Keratinocyte (primary cell): ENCODE data around the gene NKX2-2. TPM values are rescaled to one million over a fixed set of nuclear protein-coding genes. Genes with fewer than 3 reads are reported as not detected.

Experiments used
- DNase-seq: peaks from one replicate; pipeline ENCODE4 v3.0.0-alpha.2; 2011; ENCODE audit warnings: low read depth, missing footprints, low spot score
- FAIRE-seq: peaks from 2 replicates; lab custom pipeline; 2011; peaks lifted over from hg19 to GRCh38; lab: Jason Lieb, UNC
- H2AFZ ChIP-seq: 2 replicates; pipeline ENCODE4 v1.6.0; 2012; ENCODE audit warnings: low read length, control low read depth, inconsistent platforms; ENCODE audit not compliant: control insufficient read depth
- H3K27ac ChIP-seq: 2 replicates; pipeline ENCODE4 v1.5.1; 2011; ENCODE audit warnings: low read length; ENCODE audit not compliant: control insufficient read depth, insufficient read depth
- H3K27me3 ChIP-seq: 3 replicates; pipeline ENCODE4 v1.6.0; 2011; ENCODE audit warnings: low read length; ENCODE audit not compliant: control insufficient read depth, insufficient read depth; ENCODE audit errors: extremely low read depth
- H3K36me3 ChIP-seq, 2 experiments: 2 replicates in 1 of 2; 3 replicates in 1 of 2; pipeline ENCODE4 v1.5.1; 2011; ENCODE audit warnings: low read length in 2 of 2, mild to moderate bottlenecking in 1 of 2; ENCODE audit not compliant: control insufficient read depth in 2 of 2, insufficient read depth in 2 of 2; ENCODE audit errors: extremely low read depth in 1 of 2
- H3K4me1 ChIP-seq: 3 replicates; pipeline ENCODE4 v1.5.1; 2011; ENCODE audit warnings: low read length; ENCODE audit not compliant: control insufficient read depth, insufficient read depth; ENCODE audit errors: extremely low read depth
- H3K4me2 ChIP-seq: 3 replicates; pipeline ENCODE4 v1.6.0; 2011; ENCODE audit warnings: low read depth, low read length; ENCODE audit not compliant: control insufficient read depth, insufficient read depth; ENCODE audit errors: extremely low read depth
- H3K4me3 ChIP-seq, 3 experiments: fragments of 200-600 bp in 1 of 3; sonication (generic) in 1 of 3; 2 replicates in 2 of 3; 3 replicates in 1 of 3; pipeline ENCODE4 v1.5.1; 2011 to 2016; ENCODE audit warnings: low read length in 3 of 3, mild to moderate bottlenecking in 3 of 3, control low read depth in 2 of 3, inconsistent platforms in 1 of 3, low read depth in 1 of 3, mixed read lengths in 1 of 3, mixed run types in 1 of 3, moderate library complexity in 1 of 3; ENCODE audit not compliant: control insufficient read depth in 2 of 3, insufficient read depth in 2 of 3; ENCODE audit errors: extremely low read depth in 1 of 3
- H3K79me2 ChIP-seq: 2 replicates; pipeline ENCODE4 v1.6.0; 2012; ENCODE audit warnings: low read length; ENCODE audit not compliant: control insufficient read depth, insufficient read depth
- H3K9ac ChIP-seq: 3 replicates; pipeline ENCODE4 v1.6.0; 2011; ENCODE audit warnings: low read length; ENCODE audit not compliant: control insufficient read depth, insufficient read depth; ENCODE audit errors: extremely low read depth
- H3K9me1 ChIP-seq: 3 replicates; pipeline ENCODE4 v1.6.0; 2011; ENCODE audit warnings: low read length; ENCODE audit not compliant: control insufficient read depth, insufficient read depth; ENCODE audit errors: extremely low read depth
- H3K9me3 ChIP-seq: 2 replicates; pipeline ENCODE4 v1.5.1; 2012; ENCODE audit warnings: low read depth, low read length; ENCODE audit not compliant: control insufficient read depth
- H4K20me1 ChIP-seq: 3 replicates; pipeline ENCODE4 v1.6.0; 2011; ENCODE audit warnings: low read length; ENCODE audit not compliant: control insufficient read depth, insufficient read depth; ENCODE audit errors: extremely low read depth
- EZH2 ChIP-seq: IDR thresholded peaks from one replicate; pipeline ENCODE4 v1.6.1; 2012; ENCODE audit warnings: inconsistent platforms, mild to moderate bottlenecking, low read length, moderate library complexity
- dilution Hi-C: fragments of 300-500 bp; cut with MboI; formaldehyde crosslinking; loops from one replicate; pipeline ENCODE4 v1.7.0; 2020; ENCODE audit warnings: low sequenced_read_pairs; ENCODE audit not compliant: extremely low pct_ligation_motif_present
- polyA plus RNA-seq, 5 experiments: library from polyadenylated mRNA; depleted of rRNA in 3 of 5; stranded (reverse) in 3 of 5; stranded (forward) in 1 of 5; unstranded in 1 of 5; fragments of >200 nt; gene quantifications; 1 replicate in 1 of 5; 2 replicates in 3 of 5; 3 replicates in 1 of 5; pipeline versions ENCODE4 v1.2.1 to v1.2.3, GENCODE V29; 2011 to 2012; ENCODE audit warnings: missing spikeins in 2 of 5, low read depth in 1 of 5, low replicate concordance in 1 of 5
- TF ChIP-seq, protein P1 (sequence below), 3 experiments: IDR thresholded peaks in 1 of 3; conservative IDR thresholded peaks in 1 of 3; optimal IDR thresholded peaks in 1 of 3; 2 replicates in 2 of 3; 3 replicates in 1 of 3; pipeline versions ENCODE3 to v1.5.1; 2011; ENCODE audit warnings: low read length in 3 of 3, mild to moderate bottlenecking in 3 of 3, moderate library complexity in 2 of 3, control low read depth in 1 of 3, inconsistent platforms in 1 of 3; ENCODE audit not compliant: insufficient read depth in 2 of 3; ENCODE audit errors: extremely low read depth in 1 of 3

NKX2-2 gene
- polyA plus RNA-seq, 1 donor (not counting 4 experiments of a cell fraction or from before 2014, with no cell fraction given): not detected

GRCh38 chr20:21550587-21550986, 36.7 kb upstream of the NKX2-2 start:
- H3K4me3 ChIP-seq: no peak overlapping the region

GRCh38 chr20:21548390-21549035, 34.6 kb upstream of the NKX2-2 start:
- DNase-seq: no peak
- Histone ChIP-seq H3K9me3 (no peaks in the 10 kb centered on the region), H3K9ac (no peak overlapping the region), H2AFZ (no peak overlapping the region), H3K4me2 (no peak overlapping the region), H3K36me3 (no peaks in the 10 kb centered on the region), H3K4me1 (no peaks in the 10 kb centered on the region), H3K27ac (no peak overlapping the region), H3K79me2 (no peaks in the 10 kb centered on the region), H3K9me1 (no peaks in the 10 kb centered on the region), H4K20me1 (no peaks in the 10 kb centered on the region), H3K27me3 (no peaks in the 10 kb centered on the region), H3K4me3 (no peak overlapping the region)
- dilution Hi-C loops: no loop called here
- no peak for FAIRE-seq
- TF ChIP-seq, protein P1, sequence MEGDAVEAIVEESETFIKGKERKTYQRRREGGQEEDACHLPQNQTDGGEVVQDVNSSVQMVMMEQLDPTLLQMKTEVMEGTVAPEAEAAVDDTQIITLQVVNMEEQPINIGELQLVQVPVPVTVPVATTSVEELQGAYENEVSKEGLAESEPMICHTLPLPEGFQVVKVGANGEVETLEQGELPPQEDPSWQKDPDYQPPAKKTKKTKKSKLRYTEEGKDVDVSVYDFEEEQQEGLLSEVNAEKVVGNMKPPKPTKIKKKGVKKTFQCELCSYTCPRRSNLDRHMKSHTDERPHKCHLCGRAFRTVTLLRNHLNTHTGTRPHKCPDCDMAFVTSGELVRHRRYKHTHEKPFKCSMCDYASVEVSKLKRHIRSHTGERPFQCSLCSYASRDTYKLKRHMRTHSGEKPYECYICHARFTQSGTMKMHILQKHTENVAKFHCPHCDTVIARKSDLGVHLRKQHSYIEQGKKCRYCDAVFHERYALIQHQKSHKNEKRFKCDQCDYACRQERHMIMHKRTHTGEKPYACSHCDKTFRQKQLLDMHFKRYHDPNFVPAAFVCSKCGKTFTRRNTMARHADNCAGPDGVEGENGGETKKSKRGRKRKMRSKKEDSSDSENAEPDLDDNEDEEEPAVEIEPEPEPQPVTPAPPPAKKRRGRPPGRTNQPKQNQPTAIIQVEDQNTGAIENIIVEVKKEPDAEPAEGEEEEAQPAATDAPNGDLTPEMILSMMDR (optimal IDR thresholded peaks at IDR 0.05 in 1 of 3, IDR thresholded peaks at IDR 0.05 in 1 of 3, conservative IDR thresholded peaks at IDR 0.05 in 1 of 3; ENCODE audit: extremely low read depth in 1 of 3, insufficient read depth in 2 of 3, low read length in 3 of 3): no peak
- no peak for TF ChIP-seq EZH2

More at GRCh38 chr20:21550587-21550986, 36.7 kb upstream of the NKX2-2 start:
- H2AFZ ChIP-seq: no peak overlapping the region
- dilution Hi-C loops: no loop called here
- TF ChIP-seq, protein P1 (optimal IDR thresholded peaks at IDR 0.05 in 1 of 3, IDR thresholded peaks at IDR 0.05 in 1 of 3, conservative IDR thresholded peaks at IDR 0.05 in 1 of 3; ENCODE audit: extremely low read depth in 1 of 3, insufficient read depth in 2 of 3, low read length in 3 of 3): no peak
- TF ChIP-seq EZH2: no peak
- no peak for DNase-seq
- H3K27ac ChIP-seq: no peak overlapping the region
- H3K4me2 ChIP-seq: no peak overlapping the region
- H3K79me2 ChIP-seq: no peaks in the 10 kb centered on the region
- no peaks in the 10 kb centered on the region for H3K4me1 ChIP-seq
- no peak overlapping the region for H3K9ac ChIP-seq
- no peaks in the 10 kb centered on the region for H4K20me1 ChIP-seq
- no peaks in the 10 kb centered on the region for H3K9me3 ChIP-seq
- no peaks in the 10 kb centered on the region for H3K27me3 ChIP-seq
- no peaks in the 10 kb centered on the region for H3K36me3 ChIP-seq
- no peaks in the 10 kb centered on the region for H3K9me1 ChIP-seq
- no peak for FAIRE-seq
